GM12801 (cell line): Measurements from ENCODE around the gene INSRR.

ENCODE experiments used
- TF ChIP-seq, protein P1 (sequence below): IDR thresholded peaks from one replicate; pipeline ENCODE4 v1.5.1; 2011; ENCODE audit warnings: control low read depth; ENCODE audit not compliant: insufficient read length; ENCODE audit errors: extremely low read depth

Gene INSRR

DNA sequence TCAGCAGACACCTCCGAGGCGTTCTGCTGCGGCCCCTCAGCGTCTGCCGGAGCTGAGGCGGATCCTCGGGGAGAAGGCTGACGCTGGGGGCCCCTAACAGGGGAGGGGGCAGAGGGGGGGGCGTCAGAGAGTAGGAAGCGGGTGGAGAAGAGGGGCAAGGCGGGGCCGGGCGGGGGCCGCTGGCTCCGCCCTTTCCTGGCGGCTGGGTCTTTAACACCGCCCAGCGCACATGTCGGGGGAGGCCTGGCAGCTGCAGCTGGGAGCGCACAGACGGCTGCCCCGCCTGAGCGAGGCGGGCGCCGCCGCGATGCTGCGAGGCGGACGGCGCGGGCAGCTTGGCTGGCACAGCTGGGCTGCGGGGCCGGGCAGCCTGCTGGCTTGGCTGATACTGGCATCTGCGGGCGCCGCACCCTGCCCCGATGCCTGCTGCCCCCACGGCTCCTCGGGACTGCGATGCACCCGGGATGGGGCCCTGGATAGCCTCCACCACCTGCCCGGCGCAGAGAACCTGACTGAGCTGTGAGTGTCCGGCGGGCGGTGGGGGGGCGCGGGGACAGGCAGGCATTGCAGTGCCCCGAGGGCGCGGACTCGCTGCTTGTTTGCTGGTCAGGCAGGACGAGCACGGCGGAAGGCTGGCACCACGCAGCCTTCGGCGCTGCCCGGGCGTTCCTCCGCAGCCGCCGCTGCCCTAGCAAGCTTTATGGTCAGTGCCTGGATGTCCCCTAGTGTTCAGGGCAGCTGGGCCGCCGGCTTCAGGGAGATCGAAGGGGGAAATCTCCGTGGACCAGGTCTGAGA is 1.9 kb upstream of the INSRR start, which contains the start of gene NTRK1:
Gene NTRK1, plus strand, starts transcription at position 238 of the 796 bp plus-strand sequence. Its CDS starts 70 bp downstream, at position 308.
- TF ChIP-seq, protein P1, sequence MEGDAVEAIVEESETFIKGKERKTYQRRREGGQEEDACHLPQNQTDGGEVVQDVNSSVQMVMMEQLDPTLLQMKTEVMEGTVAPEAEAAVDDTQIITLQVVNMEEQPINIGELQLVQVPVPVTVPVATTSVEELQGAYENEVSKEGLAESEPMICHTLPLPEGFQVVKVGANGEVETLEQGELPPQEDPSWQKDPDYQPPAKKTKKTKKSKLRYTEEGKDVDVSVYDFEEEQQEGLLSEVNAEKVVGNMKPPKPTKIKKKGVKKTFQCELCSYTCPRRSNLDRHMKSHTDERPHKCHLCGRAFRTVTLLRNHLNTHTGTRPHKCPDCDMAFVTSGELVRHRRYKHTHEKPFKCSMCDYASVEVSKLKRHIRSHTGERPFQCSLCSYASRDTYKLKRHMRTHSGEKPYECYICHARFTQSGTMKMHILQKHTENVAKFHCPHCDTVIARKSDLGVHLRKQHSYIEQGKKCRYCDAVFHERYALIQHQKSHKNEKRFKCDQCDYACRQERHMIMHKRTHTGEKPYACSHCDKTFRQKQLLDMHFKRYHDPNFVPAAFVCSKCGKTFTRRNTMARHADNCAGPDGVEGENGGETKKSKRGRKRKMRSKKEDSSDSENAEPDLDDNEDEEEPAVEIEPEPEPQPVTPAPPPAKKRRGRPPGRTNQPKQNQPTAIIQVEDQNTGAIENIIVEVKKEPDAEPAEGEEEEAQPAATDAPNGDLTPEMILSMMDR = no peak

GRCh38 chr1:156860113-156860627 is 1.3 kb upstream of the INSRR start:
- TF ChIP-seq, protein P1 = no peak

DNA sequence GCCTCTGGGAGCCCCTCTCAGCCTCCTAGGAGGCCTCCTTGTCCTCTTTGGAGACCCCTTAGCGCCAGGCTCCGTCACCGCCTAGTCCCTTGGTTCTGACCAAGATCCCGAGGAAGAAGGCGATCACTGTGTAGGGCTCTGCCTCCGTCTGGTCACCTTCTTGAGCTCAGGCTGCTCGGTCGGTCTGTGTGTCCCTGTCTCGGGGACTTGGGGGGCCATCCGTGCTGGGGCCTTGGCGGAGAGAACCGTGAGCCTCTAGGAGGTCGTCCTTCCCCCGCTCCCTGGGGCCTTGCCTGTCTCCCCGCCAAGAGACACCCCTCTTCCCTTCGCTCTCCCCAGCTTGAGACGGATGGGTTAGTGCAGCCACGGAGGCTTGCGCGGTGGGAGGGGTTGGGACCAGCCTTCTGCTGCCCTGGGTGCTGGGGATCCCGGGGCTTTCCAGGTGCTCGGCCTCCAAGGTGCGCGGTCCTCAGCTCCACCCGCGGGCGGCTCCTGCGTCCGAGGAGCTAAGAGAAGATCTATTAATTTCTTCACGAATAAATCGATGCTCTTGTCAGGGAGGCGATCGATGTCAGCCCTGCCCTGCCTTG is 701 bp upstream of the INSRR start:
- TF ChIP-seq, protein P1 = no peak

DNA sequence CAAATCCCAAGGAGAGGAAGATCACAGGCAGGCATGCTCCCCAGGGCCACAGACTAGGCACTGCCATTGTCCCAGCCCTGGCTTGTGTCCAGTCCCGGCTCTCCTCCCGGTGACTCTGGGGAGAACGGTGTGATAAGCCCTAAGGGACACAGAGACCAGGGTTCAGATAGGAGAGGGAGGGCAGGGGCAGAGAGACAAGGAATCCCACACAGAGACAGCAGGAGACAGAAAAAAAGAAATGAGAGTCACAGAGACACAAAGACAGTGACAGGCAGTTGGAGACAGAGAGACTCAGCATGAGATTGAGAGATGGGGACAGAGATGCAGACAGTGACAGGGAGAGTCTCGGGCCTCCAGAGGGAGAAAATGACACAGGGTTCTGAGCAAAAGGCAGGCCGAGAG is 361 bp downstream of the INSRR start:
- TF ChIP-seq, protein P1 = no peak

GRCh38 chr1:156857532-156857931 is 1.4 kb downstream of the INSRR start:
- TF ChIP-seq, protein P1 = no peak

- TF ChIP-seq, protein P1 = no peak
Measured at GRCh38 chr1:156856282-156856785, 2.6 kb downstream of the INSRR start.

GRCh38 chr1:156854634-156855033 is 4.3 kb downstream of the INSRR start:
- TF ChIP-seq, protein P1 = no peak
